Erythroblast (primary cell): Measurements from ENCODE around the gene FBXW10.
"Not testable (repeated sequence)": the region's sequence is repeated elsewhere in the genome, so short reads cannot be mapped to it uniquely, and the experiment has no call there.

Experiments
- DNase-seq, 2 experiments: peaks; one replicate each; lab custom pipeline; 2025; lab: John Stamatoyannopoulos, UW
- GATA1 ChIP-seq: IDR thresholded peaks from 2 replicates; pipeline ENCODE4 v1.6.1; 2011; ENCODE audit warnings: low read depth, mild to moderate bottlenecking, control low read depth, low read length, moderate library complexity
- POLR2A ChIP-seq: IDR thresholded peaks from 2 replicates; pipeline ENCODE4 v1.6.1; 2011; ENCODE audit warnings: mild to moderate bottlenecking, low read length

Gene FBXW10

GRCh38 chr17:18753829-18754409 lies 10.1 kb downstream of the FBXW10 start:
- not testable (repeated sequence) for DNase-seq

- DNase-seq = not testable (repeated sequence)
These were observed 12.1 kb downstream of the FBXW10 start for GRCh38 chr17:18755969-18756368.

- DNase-seq = not testable (repeated sequence)
These were observed 13.7 kb downstream of the FBXW10 start for GRCh38 chr17:18757368-18758044.

- DNase-seq = not testable (repeated sequence)
These were observed 14.5 kb downstream of the FBXW10 start for GRCh38 chr17:18758344-18758743.

- DNase-seq = not testable (repeated sequence)
These were observed 16.4 kb downstream of the FBXW10 start for GRCh38 chr17:18760221-18760620.

GRCh38 chr17:18770572-18770971 lies 26.7 kb downstream of the FBXW10 start:
- DNase-seq = not testable (repeated sequence)

GRCh38 chr17:18771066-18771465 lies 27.2 kb downstream of the FBXW10 start:
- DNase-seq = not testable (repeated sequence)

GRCh38 chr17:18772471-18772870 lies 28.6 kb downstream of the FBXW10 start:
- DNase-seq = no peak

GRCh38 chr17:18780991-18781718 lies 37.3 kb downstream of the FBXW10 start, which contains the start of gene TVP23B:
TVP23B (plus strand) TSS chr17:18781183; CDS start chr17:18781294, 111 bp downstream.
- peak; percentile 60 for TF ChIP-seq POLR2A
- peak; percentile 98 for DNase-seq

More at GRCh38 chr17:18772471-18772870, 28.6 kb downstream of the FBXW10 start:
- TF ChIP-seq POLR2A = no peak
- no peak for TF ChIP-seq GATA1

GRCh38 chr17:18781805-18782204 lies 38.0 kb downstream of the FBXW10 start:
- peak in 1 of 2 experiments; percentile 40 for DNase-seq

- not testable (repeated sequence) for DNase-seq
These were observed 42.1 kb downstream of the FBXW10 start for GRCh38 chr17:18785933-18786332.

- DNase-seq = not testable (repeated sequence)
These were observed 43.0 kb downstream of the FBXW10 start for GRCh38 chr17:18786890-18787289.

- not testable (repeated sequence) for DNase-seq
These were observed 47.5 kb downstream of the FBXW10 start for GRCh38 chr17:18791402-18791801.

- peak; percentile 48 to 65 for DNase-seq
These were observed 51.0 kb downstream of the FBXW10 start for GRCh38 chr17:18794841-18795240.

- DNase-seq = not testable (repeated sequence)
These were observed 53.0 kb downstream of the FBXW10 start for GRCh38 chr17:18796887-18797286.

GRCh38 chr17:18803458-18804245 lies 59.8 kb downstream of the FBXW10 start:
- not testable (repeated sequence) for DNase-seq

- peak; percentile 39 to 62 for DNase-seq
These were observed 72.1 kb downstream of the FBXW10 start for GRCh38 chr17:18815924-18816323.

GRCh38 chr17:18816489-18817371 lies 72.9 kb downstream of the FBXW10 start:
- DNase-seq = peak; percentile 77 to 89

GRCh38 chr17:18821430-18821829 lies 77.6 kb downstream of the FBXW10 start:
- not testable (repeated sequence) for DNase-seq

GRCh38 chr17:18827613-18828012 lies 83.8 kb downstream of the FBXW10 start:
- DNase-seq = not testable (repeated sequence)
